ENCODE measurements around the gene RTKN2. TPM values are rescaled to one million over a fixed set of nuclear protein-coding genes. Genes with fewer than 3 reads are reported as not detected.

Gene RTKN2
- total and polyA plus RNA-seq, 2 experiments from 2014 or later = 1.1 to 4.4 TPM

DNA sequence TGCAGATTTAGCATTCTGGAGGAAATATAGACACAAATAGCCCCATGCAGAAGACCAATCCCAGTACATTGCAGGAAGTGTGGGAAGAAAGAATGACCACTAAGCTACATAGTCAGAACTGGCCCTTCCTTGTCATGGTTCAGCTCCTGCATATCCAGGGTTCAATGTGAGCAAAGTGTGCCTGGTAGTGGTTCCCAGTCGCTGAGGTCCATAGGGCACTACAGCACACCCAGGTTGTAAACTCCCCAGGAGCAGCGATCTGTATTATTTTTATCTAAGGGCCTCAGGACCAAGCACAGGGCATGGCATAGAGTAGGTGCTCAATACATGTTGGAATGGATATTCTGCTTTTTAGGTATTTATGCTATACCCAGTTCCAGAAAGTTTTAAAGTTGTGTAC, 114.4 kb downstream of the RTKN2 start:
- H3K27ac ChIP-seq = no peak overlapping the region
- TF ChIP-seq, protein P1, sequence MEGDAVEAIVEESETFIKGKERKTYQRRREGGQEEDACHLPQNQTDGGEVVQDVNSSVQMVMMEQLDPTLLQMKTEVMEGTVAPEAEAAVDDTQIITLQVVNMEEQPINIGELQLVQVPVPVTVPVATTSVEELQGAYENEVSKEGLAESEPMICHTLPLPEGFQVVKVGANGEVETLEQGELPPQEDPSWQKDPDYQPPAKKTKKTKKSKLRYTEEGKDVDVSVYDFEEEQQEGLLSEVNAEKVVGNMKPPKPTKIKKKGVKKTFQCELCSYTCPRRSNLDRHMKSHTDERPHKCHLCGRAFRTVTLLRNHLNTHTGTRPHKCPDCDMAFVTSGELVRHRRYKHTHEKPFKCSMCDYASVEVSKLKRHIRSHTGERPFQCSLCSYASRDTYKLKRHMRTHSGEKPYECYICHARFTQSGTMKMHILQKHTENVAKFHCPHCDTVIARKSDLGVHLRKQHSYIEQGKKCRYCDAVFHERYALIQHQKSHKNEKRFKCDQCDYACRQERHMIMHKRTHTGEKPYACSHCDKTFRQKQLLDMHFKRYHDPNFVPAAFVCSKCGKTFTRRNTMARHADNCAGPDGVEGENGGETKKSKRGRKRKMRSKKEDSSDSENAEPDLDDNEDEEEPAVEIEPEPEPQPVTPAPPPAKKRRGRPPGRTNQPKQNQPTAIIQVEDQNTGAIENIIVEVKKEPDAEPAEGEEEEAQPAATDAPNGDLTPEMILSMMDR (IDR thresholded peaks at IDR 0.05; ENCODE audit: low read depth, low read length) = no peak
- H3K27me3 ChIP-seq = no peaks in the 10 kb centered on the region
- no peaks in the 10 kb centered on the region for H3K36me3 ChIP-seq
- H3K9me3 ChIP-seq (ENCODE audit: low read depth) = no peaks in the 10 kb centered on the region
- DNase-seq (ENCODE audit: low read depth in 1 of 2, low spot score in 1 of 2) = no peak
- H3K4me1 ChIP-seq (ENCODE audit: low read depth) = no peaks in the 10 kb centered on the region
- no peak overlapping the region for H3K4me3 ChIP-seq

DNA sequence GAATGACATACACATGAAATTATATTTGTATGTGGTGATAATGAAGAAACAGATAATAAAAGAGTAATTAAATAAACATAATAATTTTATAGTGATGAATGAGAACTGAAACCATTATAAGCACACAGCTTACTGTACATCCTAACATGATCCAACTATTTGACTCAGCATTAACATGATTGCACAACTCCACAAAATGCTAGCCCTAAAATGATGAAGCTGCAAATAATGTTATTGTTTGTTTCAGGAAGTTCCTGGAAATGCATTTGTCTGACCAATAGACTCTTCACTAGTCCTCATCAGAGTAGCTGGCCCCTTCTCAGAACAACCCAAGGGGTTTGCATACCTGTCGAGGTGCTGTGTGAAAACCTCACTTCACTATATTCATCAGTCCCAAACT, 115.5 kb downstream of the RTKN2 start:
- TF ChIP-seq, protein P1 (IDR thresholded peaks at IDR 0.05; ENCODE audit: low read depth, low read length) = no peak

DNA sequence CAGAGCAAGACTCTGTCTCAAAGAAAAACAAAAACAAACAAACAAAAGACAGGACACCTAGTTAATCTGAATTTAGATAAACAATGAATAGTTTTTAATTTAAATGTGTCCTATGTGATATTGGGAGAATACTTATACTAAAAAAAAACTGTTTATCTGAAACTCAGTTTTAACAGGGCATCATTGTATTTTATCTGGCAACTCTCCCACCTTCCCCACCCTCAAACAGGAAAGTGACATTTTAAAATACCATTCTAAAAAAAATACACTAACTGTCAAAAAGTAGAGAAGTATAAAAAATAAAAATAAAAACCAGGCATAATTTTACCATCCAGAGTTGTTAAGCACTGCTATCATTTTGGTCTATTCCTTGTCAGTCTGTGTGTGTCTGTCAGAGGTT, 119.0 kb downstream of the RTKN2 start:
- Histone ChIP-seq H3K36me3 (no peaks in the 10 kb centered on the region), H3K4me1 (ENCODE audit: low read depth) (no peaks in the 10 kb centered on the region), H3K9me3 (ENCODE audit: low read depth) (no peaks in the 10 kb centered on the region), H3K27ac (no peak overlapping the region), H3K4me3 (no peak overlapping the region), H3K27me3 (no peaks in the 10 kb centered on the region)
- TF ChIP-seq, protein P1 (IDR thresholded peaks at IDR 0.05; ENCODE audit: low read depth, low read length) = no peak
- DNase-seq (ENCODE audit: low read depth in 1 of 2, low spot score in 1 of 2) = no peak

More for the DNA sequence above, 115.5 kb downstream of the RTKN2 start:
- Histone ChIP-seq H3K4me3 (no peak overlapping the region), H3K36me3 (no peaks in the 10 kb centered on the region), H3K9me3 (ENCODE audit: low read depth) (no peaks in the 10 kb centered on the region), H3K27me3 (no peaks in the 10 kb centered on the region), H3K27ac (no peak overlapping the region), H3K4me1 (ENCODE audit: low read depth) (no peaks in the 10 kb centered on the region)
- DNase-seq (ENCODE audit: low read depth in 1 of 2, low spot score in 1 of 2) = peak in 1 of 2 donors; percentile 80

DNA sequence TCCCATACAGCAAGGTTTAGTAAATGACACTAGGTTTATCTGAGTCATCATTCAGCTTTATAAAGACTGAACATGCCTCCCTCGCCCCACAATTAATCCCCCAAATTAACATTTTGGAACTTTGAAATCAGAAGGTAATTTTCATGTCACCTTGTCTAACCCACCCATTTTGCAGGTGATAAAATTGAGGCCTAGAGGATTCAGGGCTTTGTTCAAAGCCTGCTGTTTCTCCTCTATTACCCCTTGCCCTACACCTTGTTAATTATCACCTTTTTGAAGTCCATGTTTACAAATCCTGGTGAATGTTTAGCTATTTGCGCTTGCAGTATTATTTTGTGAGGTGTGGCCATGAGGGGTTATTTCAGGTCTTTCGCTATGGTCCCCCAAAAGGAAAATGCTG, 120.5 kb downstream of the RTKN2 start:
- H3K27me3 ChIP-seq = no peaks in the 10 kb centered on the region
- TF ChIP-seq, protein P1 (IDR thresholded peaks at IDR 0.05; ENCODE audit: low read depth, low read length) = no peak
- H3K27ac ChIP-seq = no peak overlapping the region
- no peaks in the 10 kb centered on the region for H3K4me1 ChIP-seq (ENCODE audit: low read depth)
- H3K4me3 ChIP-seq = no peak overlapping the region
- DNase-seq (ENCODE audit: low read depth in 1 of 2, low spot score in 1 of 2) = no peak
- H3K36me3 ChIP-seq = no peaks in the 10 kb centered on the region
- no peaks in the 10 kb centered on the region for H3K9me3 ChIP-seq (ENCODE audit: low read depth)

DNA sequence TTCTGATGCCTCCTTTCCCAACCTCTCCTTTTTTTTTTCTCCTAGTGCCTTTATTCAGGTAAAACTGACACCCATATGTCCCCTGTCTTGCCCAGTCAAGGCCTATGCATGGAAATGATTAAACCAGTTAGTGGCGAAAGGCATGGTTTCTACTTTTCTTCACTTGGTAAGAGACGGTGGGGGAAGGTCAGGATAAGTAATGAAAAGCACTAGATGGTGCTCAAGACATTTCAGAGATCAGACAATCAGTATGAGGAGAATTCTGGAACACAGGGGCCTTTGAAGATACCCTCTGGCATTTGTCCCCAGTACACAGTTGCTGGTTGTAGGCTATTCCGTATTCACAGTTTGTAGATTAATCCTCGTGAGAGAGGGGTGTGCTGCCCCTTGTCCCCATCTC, 121.2 kb downstream of the RTKN2 start:
- Histone ChIP-seq H3K4me1 (ENCODE audit: low read depth) (no peaks in the 10 kb centered on the region), H3K9me3 (ENCODE audit: low read depth) (no peaks in the 10 kb centered on the region), H3K36me3 (no peaks in the 10 kb centered on the region), H3K27me3 (no peaks in the 10 kb centered on the region), H3K27ac (no peak overlapping the region), H3K4me3 (no peak overlapping the region)
- TF ChIP-seq, protein P1 (IDR thresholded peaks at IDR 0.05; ENCODE audit: low read depth, low read length) = no peak
- DNase-seq (ENCODE audit: low read depth in 1 of 2, low spot score in 1 of 2) = no peak

DNA sequence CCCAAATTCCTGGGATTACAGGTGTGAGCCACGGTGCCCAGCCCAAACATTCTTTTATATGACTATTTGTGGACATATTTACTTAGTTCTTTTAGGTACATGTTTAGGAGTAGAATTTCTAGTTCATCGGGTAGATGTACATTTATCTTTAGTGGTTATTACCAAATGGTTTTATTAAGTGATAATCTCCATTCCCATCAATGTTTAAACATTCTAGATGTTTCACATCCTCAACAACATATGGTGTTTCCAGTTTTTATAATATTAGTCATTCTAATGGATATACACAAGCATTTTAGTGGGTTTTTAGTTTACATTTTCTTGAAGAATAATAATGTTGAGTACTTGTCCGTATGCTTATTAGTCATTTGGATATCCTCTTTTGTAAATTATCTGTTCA, 131.7 kb downstream of the RTKN2 start:
- H3K27me3 ChIP-seq = no peaks in the 10 kb centered on the region
- H3K4me1 ChIP-seq (ENCODE audit: low read depth) = no peaks in the 10 kb centered on the region
- no peak for DNase-seq (ENCODE audit: low read depth in 1 of 2, low spot score in 1 of 2)
- H3K9me3 ChIP-seq (ENCODE audit: low read depth) = no peaks in the 10 kb centered on the region
- no peaks in the 10 kb centered on the region for H3K36me3 ChIP-seq
- H3K27ac ChIP-seq = no peak overlapping the region
- no peak overlapping the region for H3K4me3 ChIP-seq
- TF ChIP-seq, protein P1 (IDR thresholded peaks at IDR 0.05; ENCODE audit: low read depth, low read length) = no peak

All from cardiac muscle cell (in vitro differentiated cells and primary cell).